ENCODE results near the gene OLA1.

The OLA1 gene

DNA sequence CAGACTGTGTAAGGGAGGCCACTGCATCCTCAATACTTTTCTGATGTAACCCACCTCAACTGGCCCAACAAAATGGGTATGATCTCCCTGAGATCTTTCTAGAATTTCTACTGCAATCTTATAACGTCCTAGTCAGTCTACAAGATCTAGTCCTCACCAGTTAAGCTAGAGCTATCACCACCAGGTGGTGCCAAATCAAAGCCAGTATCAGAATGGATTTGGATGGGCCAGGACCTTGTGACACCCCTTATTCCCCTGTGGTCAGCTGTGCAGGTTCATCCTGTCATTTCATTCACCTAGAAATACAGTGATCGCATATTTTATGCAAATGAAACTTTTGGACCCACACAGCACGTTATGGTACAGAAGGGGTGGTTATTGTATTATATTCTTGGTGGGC is 90.3 kb downstream of the OLA1 start:
- no peak overlapping the region for H3K27ac ChIP-seq
- H3K27me3 ChIP-seq = no peaks in the 10 kb centered on the region
- H3K4me1 ChIP-seq = peaks cover 0 to 10% (median 0%) of the 10 kb centered on the region in 4 donors
- DNase-seq = no peak
- TF ChIP-seq, protein P1, sequence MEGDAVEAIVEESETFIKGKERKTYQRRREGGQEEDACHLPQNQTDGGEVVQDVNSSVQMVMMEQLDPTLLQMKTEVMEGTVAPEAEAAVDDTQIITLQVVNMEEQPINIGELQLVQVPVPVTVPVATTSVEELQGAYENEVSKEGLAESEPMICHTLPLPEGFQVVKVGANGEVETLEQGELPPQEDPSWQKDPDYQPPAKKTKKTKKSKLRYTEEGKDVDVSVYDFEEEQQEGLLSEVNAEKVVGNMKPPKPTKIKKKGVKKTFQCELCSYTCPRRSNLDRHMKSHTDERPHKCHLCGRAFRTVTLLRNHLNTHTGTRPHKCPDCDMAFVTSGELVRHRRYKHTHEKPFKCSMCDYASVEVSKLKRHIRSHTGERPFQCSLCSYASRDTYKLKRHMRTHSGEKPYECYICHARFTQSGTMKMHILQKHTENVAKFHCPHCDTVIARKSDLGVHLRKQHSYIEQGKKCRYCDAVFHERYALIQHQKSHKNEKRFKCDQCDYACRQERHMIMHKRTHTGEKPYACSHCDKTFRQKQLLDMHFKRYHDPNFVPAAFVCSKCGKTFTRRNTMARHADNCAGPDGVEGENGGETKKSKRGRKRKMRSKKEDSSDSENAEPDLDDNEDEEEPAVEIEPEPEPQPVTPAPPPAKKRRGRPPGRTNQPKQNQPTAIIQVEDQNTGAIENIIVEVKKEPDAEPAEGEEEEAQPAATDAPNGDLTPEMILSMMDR (IDR thresholded peaks at IDR 0.05) = peak in 1 of 2 experiments; percentile 14
- H3K36me3 ChIP-seq = no peaks in the 10 kb centered on the region
- H3K9me3 ChIP-seq = no peaks in the 10 kb centered on the region
- no peak overlapping the region for H3K4me3 ChIP-seq
- intact Hi-C loops (cut with DNase I; ENCODE audit: low total_unique reads) = no loop called here

DNA sequence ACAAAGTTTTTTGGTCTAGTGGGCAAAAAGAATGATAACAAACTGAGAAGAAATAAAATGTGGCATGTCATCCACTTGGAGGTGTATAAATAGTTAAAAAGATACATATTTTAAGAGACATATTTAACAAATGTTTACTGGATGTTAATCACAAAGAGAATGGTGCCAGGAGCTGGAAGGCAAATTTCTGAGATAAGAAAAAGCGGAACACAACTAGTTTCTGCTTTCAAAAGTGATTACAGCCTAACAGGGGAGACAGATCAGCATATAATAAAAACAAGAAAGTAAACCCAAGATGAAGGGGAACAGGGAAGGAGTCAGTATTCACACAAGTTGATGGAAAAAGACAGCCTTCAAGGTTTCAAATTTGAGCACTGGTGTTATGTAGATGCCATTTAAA is 91.3 kb downstream of the OLA1 start:
- H3K36me3 ChIP-seq = no peaks in the 10 kb centered on the region
- H3K4me3 ChIP-seq = no peak overlapping the region
- TF ChIP-seq, protein P1 (IDR thresholded peaks at IDR 0.05) = no peak
- intact Hi-C loops (cut with DNase I; ENCODE audit: low total_unique reads) = no loop called here
- no peaks in the 10 kb centered on the region for H3K9me3 ChIP-seq
- no peak overlapping the region for H3K27ac ChIP-seq
- H3K27me3 ChIP-seq = no peaks in the 10 kb centered on the region
- H3K4me1 ChIP-seq = peaks cover 0 to 10% (median 0%) of the 10 kb centered on the region in 4 donors
- DNase-seq = no peak

DNA sequence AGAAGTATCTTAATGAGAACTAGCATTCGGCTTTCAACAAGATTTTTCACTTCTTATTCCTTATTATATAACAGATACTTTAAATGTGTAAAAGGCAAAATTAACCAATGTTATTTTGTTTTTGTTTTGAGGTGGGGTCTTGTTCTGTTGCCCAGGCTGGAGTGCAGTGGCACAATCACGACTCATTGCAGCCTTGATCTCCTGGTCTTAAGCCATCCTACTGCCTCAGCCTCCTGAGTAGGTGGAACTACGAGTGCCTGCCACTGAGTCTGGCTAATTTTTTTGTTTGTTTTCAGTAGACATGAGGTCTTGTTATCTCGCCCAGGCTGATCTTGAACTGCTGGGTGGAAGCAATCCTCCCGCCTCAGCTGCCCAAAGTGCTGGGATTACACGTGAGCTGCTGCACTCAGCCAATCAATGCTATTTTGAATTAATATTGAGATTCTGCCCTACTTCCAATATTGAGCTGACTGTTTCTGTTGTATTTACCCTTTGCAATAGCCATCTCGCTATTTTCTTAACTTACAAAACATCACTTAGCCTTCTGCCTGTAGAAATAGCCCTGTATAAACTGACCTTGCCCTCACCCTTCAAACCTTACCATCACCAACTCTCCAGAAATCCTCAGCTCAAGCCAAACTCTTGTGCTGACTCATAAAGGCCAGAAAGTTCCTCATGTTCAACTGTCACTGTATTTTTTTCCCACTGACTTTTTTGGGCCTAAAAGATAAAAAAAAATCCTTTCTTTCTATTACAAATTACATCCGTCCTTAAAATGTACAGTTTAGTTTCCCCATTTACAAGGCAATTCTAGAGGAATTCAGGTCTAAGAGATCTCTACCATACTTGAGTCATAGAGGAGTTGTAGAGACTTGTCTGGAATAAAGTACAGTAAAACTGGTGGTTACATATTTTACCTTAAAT is 94.3 kb downstream of the OLA1 start:
- TF ChIP-seq, protein P1 (IDR thresholded peaks at IDR 0.05) = no peak
- H3K4me1 ChIP-seq = peaks cover 0 to 10% (median 0%) of the 10 kb centered on the region in 4 donors
- H3K36me3 ChIP-seq = no peaks in the 10 kb centered on the region
- H3K27ac ChIP-seq = no peak overlapping the region
- intact Hi-C loops (cut with DNase I; ENCODE audit: low total_unique reads) = no loop called here
- H3K4me3 ChIP-seq = no peak overlapping the region
- H3K9me3 ChIP-seq = no peaks in the 10 kb centered on the region
- DNase-seq = no peak
- no peaks in the 10 kb centered on the region for H3K27me3 ChIP-seq

DNA sequence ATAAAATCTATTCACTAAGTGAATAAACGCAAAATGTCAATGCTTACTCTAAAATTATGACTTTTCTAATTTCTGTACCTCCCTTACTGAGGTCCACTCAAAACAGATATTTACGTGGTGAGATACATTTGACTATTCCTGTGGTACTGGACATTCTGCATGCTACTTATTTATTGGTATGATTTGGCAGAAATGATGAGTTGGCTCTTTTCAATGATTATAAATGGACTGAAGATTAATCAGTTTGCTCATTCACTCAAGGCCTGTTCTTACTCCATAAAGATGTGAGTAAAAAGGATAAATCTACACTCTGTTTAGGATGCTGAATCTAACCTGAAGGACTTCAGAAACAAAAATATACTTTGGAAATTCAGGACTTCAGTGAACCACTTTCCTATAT is 98.8 kb downstream of the OLA1 start:
- peaks cover 0 to 9% (median 0%) of the 10 kb centered on the region in 4 donors for H3K4me1 ChIP-seq
- no peaks in the 10 kb centered on the region for H3K9me3 ChIP-seq
- TF ChIP-seq, protein P1 (IDR thresholded peaks at IDR 0.05) = no peak
- no peaks in the 10 kb centered on the region for H3K27me3 ChIP-seq
- DNase-seq = no peak
- intact Hi-C loops (cut with DNase I; ENCODE audit: low total_unique reads) = no loop called here
- no peak overlapping the region for H3K4me3 ChIP-seq
- no peaks in the 10 kb centered on the region for H3K36me3 ChIP-seq
- no peak overlapping the region for H3K27ac ChIP-seq

DNA sequence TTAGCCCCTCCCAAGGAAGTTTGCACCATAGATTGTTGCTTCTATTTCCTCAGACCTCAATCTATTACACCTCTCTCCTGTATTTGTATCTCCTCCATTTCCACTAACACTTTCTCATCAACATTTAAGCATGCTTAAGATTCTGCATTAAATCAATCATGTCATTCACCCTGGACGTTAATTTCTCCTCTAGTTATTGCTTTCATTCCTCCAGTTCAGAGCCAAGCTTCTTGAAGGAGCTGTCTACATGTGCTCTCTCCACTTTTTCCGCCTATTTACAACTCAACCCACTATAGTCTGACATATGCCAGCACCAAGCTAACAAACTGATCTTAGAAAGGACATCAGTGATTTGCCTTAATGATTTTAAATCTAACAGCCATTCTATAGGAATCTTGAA is 99.5 kb downstream of the OLA1 start:
- Histone ChIP-seq H3K4me1 (peaks cover 0 to 2% (median 0%) of the 10 kb centered on the region in 4 donors), H3K9me3 (no peaks in the 10 kb centered on the region), H3K27ac (no peak overlapping the region), H3K4me3 (no peak overlapping the region), H3K27me3 (no peaks in the 10 kb centered on the region), H3K36me3 (no peaks in the 10 kb centered on the region)
- TF ChIP-seq, protein P1 (IDR thresholded peaks at IDR 0.05) = no peak
- DNase-seq = no peak
- intact Hi-C loops (cut with DNase I; ENCODE audit: low total_unique reads) = no loop called here

All from tibial artery (tissue), 4 donors.